Activated CD8-positive, alpha-beta T cell treated with anti-CD3 and anti-CD28 coated beads for 36 hours (primary cell): Measurements from ENCODE around the gene USP17L24. TPM values are rescaled to one million over a fixed set of nuclear protein-coding genes. Genes with fewer than 3 reads are reported as not detected.
"Not testable (repeated sequence)": the region's sequence is repeated elsewhere in the genome, so short reads cannot be mapped to it uniquely, and the experiment has no call there.

Experiments
- ATAC-seq: fragments of 200-7000 bp; cut with Tn5 transposase; one replicate; pipeline ENCODE4 v1.10.0; 2021; ENCODE audit warnings: mild to moderate bottlenecking, moderate library complexity
- CTCF ChIA-PET: fragments of 350-600 bp; sonication (Branson Sonifier 250); formaldehyde crosslinking; loops from one replicate; lab custom pipeline; 2021; ENCODE audit warnings: antibody characterized with exemption; lab: Charles Lee
- POLR2A ChIA-PET: fragments of 350-600 bp; sonication (Branson Sonifier 250); formaldehyde crosslinking; loops from one replicate; lab custom pipeline; 2021; ENCODE audit warnings: antibody characterized with exemption; lab: Charles Lee
- DNase-seq: peaks from one replicate; pipeline ENCODE4 v3.0.0-alpha.2; 2020
- H3K27ac Mint-ChIP-seq: one replicate; pipeline ENCODE4 v1.8.0; 2021; ENCODE audit warnings: mild to moderate bottlenecking, mixed read lengths
- H3K27me3 Mint-ChIP-seq: one replicate; pipeline ENCODE4 v1.8.0; 2021; ENCODE audit warnings: mixed read lengths
- H3K36me3 Mint-ChIP-seq: one replicate; pipeline ENCODE4 v1.8.0; 2021; ENCODE audit warnings: low read depth, mixed read lengths
- H3K4me1 Mint-ChIP-seq: one replicate; pipeline ENCODE4 v1.8.0; 2021; ENCODE audit warnings: low read depth, mixed read lengths
- H3K4me3 Mint-ChIP-seq: one replicate; pipeline ENCODE4 v1.8.0; 2021; ENCODE audit warnings: mild to moderate bottlenecking, moderate library complexity, mixed read lengths
- H3K9me3 Mint-ChIP-seq: one replicate; pipeline ENCODE4 v1.8.0; 2021; ENCODE audit warnings: mixed read lengths
- intact Hi-C: fragments of 100-400 bp; cut with micrococcal nuclease; formaldehyde crosslinking; loops from one replicate; pipeline ENCODE4 v1.10.0; 2022
- total RNA-seq, 2 experiments: library from RNA; stranded (reverse); gene quantifications; one replicate each; pipeline ENCODE4 v1.2.3, GENCODE V29; 2021

Gene USP17L24
- total RNA-seq, result not detected

- H3K27ac Mint-ChIP-seq, intact Hi-C loops, CTCF ChIA-PET, H3K4me1 Mint-ChIP-seq, H3K4me3 Mint-ChIP-seq, DNase-seq, ATAC-seq, POLR2A ChIA-PET, H3K27me3 Mint-ChIP-seq, H3K36me3 Mint-ChIP-seq, H3K9me3 Mint-ChIP-seq: not testable (repeated sequence)
These were observed at the start of gene USP17L24 for GRCh38 chr4:9324865-9325264. Gene USP17L24 (plus strand): TSS chr4:9325165. CDS start chr4:9325165, 0 bp downstream.

GRCh38 chr4:9324191-9324590 lies 774 bp upstream of the USP17L24 start:
- H3K4me1 Mint-ChIP-seq, H3K9me3 Mint-ChIP-seq, intact Hi-C loops, H3K27me3 Mint-ChIP-seq, H3K27ac Mint-ChIP-seq, POLR2A ChIA-PET, ATAC-seq, H3K4me3 Mint-ChIP-seq, DNase-seq, CTCF ChIA-PET, H3K36me3 Mint-ChIP-seq: not testable (repeated sequence)

GRCh38 chr4:9329611-9330010 lies 4.6 kb downstream of the USP17L24 start, which contains the start of gene USP17L25:
Gene USP17L25 (plus strand): TSS chr4:9329911. CDS start chr4:9329911, 0 bp downstream.
- H3K36me3 Mint-ChIP-seq, ATAC-seq, DNase-seq, POLR2A ChIA-PET, H3K27ac Mint-ChIP-seq, H3K4me1 Mint-ChIP-seq, CTCF ChIA-PET, H3K4me3 Mint-ChIP-seq, H3K27me3 Mint-ChIP-seq, intact Hi-C loops, H3K9me3 Mint-ChIP-seq: not testable (repeated sequence)

- POLR2A ChIA-PET, H3K27ac Mint-ChIP-seq, CTCF ChIA-PET, H3K4me3 Mint-ChIP-seq, ATAC-seq, intact Hi-C loops, H3K4me1 Mint-ChIP-seq, DNase-seq, H3K9me3 Mint-ChIP-seq, H3K36me3 Mint-ChIP-seq, H3K27me3 Mint-ChIP-seq: not testable (repeated sequence)
These were observed 9.4 kb downstream of the USP17L24 start, which contains the start of gene USP17L26 for GRCh38 chr4:9334358-9334757. Gene USP17L26 (plus strand): TSS chr4:9334658. CDS start chr4:9334658, 0 bp downstream.

GRCh38 chr4:9339103-9339502 lies 14.1 kb downstream of the USP17L24 start, which contains the start of gene USP17L5:
Gene USP17L5 (plus strand): TSS chr4:9339403. CDS start chr4:9339403, 0 bp downstream.
- intact Hi-C loops, DNase-seq, H3K4me1 Mint-ChIP-seq, H3K36me3 Mint-ChIP-seq, ATAC-seq, CTCF ChIA-PET, H3K4me3 Mint-ChIP-seq, POLR2A ChIA-PET, H3K9me3 Mint-ChIP-seq, H3K27ac Mint-ChIP-seq, H3K27me3 Mint-ChIP-seq: not testable (repeated sequence)

- CTCF ChIA-PET, intact Hi-C loops: not testable (repeated sequence)
These were observed 18.9 kb downstream of the USP17L24 start, which contains the start of gene USP17L27 for GRCh38 chr4:9343848-9344247. Gene USP17L27 (plus strand): TSS chr4:9344148. CDS start chr4:9344148, 0 bp downstream.

GRCh38 chr4:9348593-9348992 lies 23.6 kb downstream of the USP17L24 start, which contains the start of gene USP17L28:
Gene USP17L28 (plus strand): TSS chr4:9348893. CDS start chr4:9348893, 0 bp downstream.
- H3K9me3 Mint-ChIP-seq, H3K4me3 Mint-ChIP-seq, H3K27ac Mint-ChIP-seq, H3K27me3 Mint-ChIP-seq, H3K4me1 Mint-ChIP-seq, ATAC-seq, intact Hi-C loops, DNase-seq, POLR2A ChIA-PET, CTCF ChIA-PET, H3K36me3 Mint-ChIP-seq: not testable (repeated sequence)

More at GRCh38 chr4:9343848-9344247, 18.9 kb downstream of the USP17L24 start, which contains the start of gene USP17L27:
- H3K4me1 Mint-ChIP-seq, H3K9me3 Mint-ChIP-seq, H3K4me3 Mint-ChIP-seq, DNase-seq, H3K27me3 Mint-ChIP-seq, POLR2A ChIA-PET, ATAC-seq, H3K36me3 Mint-ChIP-seq, H3K27ac Mint-ChIP-seq: not testable (repeated sequence)

GRCh38 chr4:9350866-9351265 lies 25.9 kb downstream of the USP17L24 start:
- H3K9me3 Mint-ChIP-seq, H3K27ac Mint-ChIP-seq, intact Hi-C loops, H3K36me3 Mint-ChIP-seq, H3K4me1 Mint-ChIP-seq, POLR2A ChIA-PET, CTCF ChIA-PET, ATAC-seq, DNase-seq, H3K27me3 Mint-ChIP-seq, H3K4me3 Mint-ChIP-seq: not testable (repeated sequence)

GRCh38 chr4:9353338-9353737 lies 28.4 kb downstream of the USP17L24 start, which contains the start of gene USP17L29:
Gene USP17L29 (plus strand): TSS chr4:9353638. CDS start chr4:9353638, 0 bp downstream.
- ATAC-seq, H3K27ac Mint-ChIP-seq, H3K4me3 Mint-ChIP-seq, H3K4me1 Mint-ChIP-seq, H3K36me3 Mint-ChIP-seq, H3K9me3 Mint-ChIP-seq, POLR2A ChIA-PET, intact Hi-C loops, CTCF ChIA-PET, DNase-seq, H3K27me3 Mint-ChIP-seq: not testable (repeated sequence)

GRCh38 chr4:9362829-9363228 lies 37.9 kb downstream of the USP17L24 start, which contains the start of gene USP17L30:
Gene USP17L30 (plus strand): TSS chr4:9363129. CDS start chr4:9363129, 0 bp downstream.
- DNase-seq, intact Hi-C loops, H3K4me1 Mint-ChIP-seq, CTCF ChIA-PET, POLR2A ChIA-PET, H3K9me3 Mint-ChIP-seq, H3K27ac Mint-ChIP-seq, H3K36me3 Mint-ChIP-seq, H3K4me3 Mint-ChIP-seq, ATAC-seq, H3K27me3 Mint-ChIP-seq: not testable (repeated sequence)
